A673 (cell line): ENCODE data around the gene KCNMA1. TPM values are rescaled to one million over a fixed set of nuclear protein-coding genes. Genes with fewer than 3 reads are reported as not detected.

ENCODE experiments used
- BruUV-seq: library from RNA; stranded (reverse); fragments of 400-500 nt; replicated peaks from 2 replicates; lab custom pipeline; 2021; lab: Mats Ljungman, UMichigan
- CTCF ChIA-PET: fragments of 300-600 bp; sonication (Branson Sonifier 250); formaldehyde crosslinking; loops from one replicate; lab custom pipeline; 2022; ENCODE audit warnings: antibody characterized with exemption; lab: Charles Lee
- POLR2A ChIA-PET: fragments of 300-600 bp; sonication (Branson Sonifier 250); formaldehyde crosslinking; loops from one replicate; lab custom pipeline; 2022; ENCODE audit warnings: antibody characterized with exemption; ENCODE audit not compliant: low non-redundant PET; lab: Charles Lee
- DNase-seq: peaks from one replicate; pipeline ENCODE4 v3.0.0-alpha.2; 2015; ENCODE audit warnings: low spot score
- H3K27ac ChIP-seq: fragments of 200-600 bp; sonication (generic); 2 replicates; pipeline ENCODE4 v1.5.1; 2016; ENCODE audit warnings: mixed run types, low read depth, mild to moderate bottlenecking, mixed read lengths, antibody characterized with exemption, low read length; ENCODE audit not compliant: poor library complexity, severe bottlenecking
- H3K27me3 ChIP-seq: fragments of 200-600 bp; sonication (generic); replicated peaks from 2 replicates; pipeline ENCODE4 v1.6.1; 2017; ENCODE audit warnings: mixed run types, low read depth, mild to moderate bottlenecking, mixed read lengths, antibody characterized with exemption, low read length; ENCODE audit not compliant: insufficient read depth, poor library complexity
- H3K36me3 ChIP-seq: fragments of 200-600 bp; sonication (generic); 2 replicates; pipeline ENCODE4 v1.6.1; 2016; ENCODE audit warnings: mixed run types, mild to moderate bottlenecking, mixed read lengths, antibody characterized with exemption, low read length; ENCODE audit not compliant: insufficient read depth, poor library complexity, severe bottlenecking
- H3K4me1 ChIP-seq: fragments of 200-600 bp; sonication (generic); 2 replicates; pipeline ENCODE4 v1.6.1; 2017; ENCODE audit warnings: mixed run types, mild to moderate bottlenecking, mixed read lengths, antibody characterized with exemption, low read length; ENCODE audit not compliant: insufficient read depth, poor library complexity, severe bottlenecking
- H3K4me3 ChIP-seq: fragments of 200-600 bp; sonication (generic); 2 replicates; pipeline ENCODE4 v1.5.1; 2016; ENCODE audit warnings: low read depth, mixed run types, mild to moderate bottlenecking, mixed read lengths, low read length; ENCODE audit not compliant: poor library complexity, severe bottlenecking
- H3K9me3 ChIP-seq: fragments of 200-600 bp; sonication (generic); 2 replicates; pipeline ENCODE4 v1.6.1; 2016; ENCODE audit warnings: mixed run types, low read depth, mild to moderate bottlenecking, mixed read lengths, antibody characterized with exemption, low read length; ENCODE audit not compliant: poor library complexity, severe bottlenecking
- CTCF ChIP-seq: fragments of 300-800, 200-600 bp; sonication (generic); conservative IDR thresholded peaks from 2 replicates; pipeline ENCODE4 v1.5.1; 2017; ENCODE audit warnings: low read depth, mild to moderate bottlenecking, antibody characterized with exemption, low read length, moderate library complexity, mixed read lengths
- EZH2 ChIP-seq: fragments of 200-600 bp; sonication (generic); IDR thresholded peaks from 2 replicates; pipeline ENCODE4 v1.6.1; 2017; ENCODE audit warnings: borderline replicate concordance, low read depth, mild to moderate bottlenecking, mixed read lengths, antibody characterized with exemption, low read length; ENCODE audit not compliant: poor library complexity, severe bottlenecking
- intact Hi-C: fragments of 100-400 bp; cut with micrococcal nuclease; formaldehyde crosslinking; loops from one replicate; pipeline ENCODE4 v1.10.0; 2022; ENCODE audit not compliant: unreplicated experiment
- total RNA-seq: library from RNA; stranded (reverse); gene quantifications from 2 replicates; pipeline ENCODE4 v1.2.3, GENCODE V29; 2021

Gene KCNMA1
- total RNA-seq, 1 experiment from 2014 or later, result 0.84 TPM

- DNase-seq, result no peak
- TF ChIP-seq CTCF (no peak), EZH2 (no peak)
- no peak overlapping the region for H3K4me3 ChIP-seq
- ChIA-PET POLR2A (no interaction called here), CTCF (no interaction called here)
- no TSS peak for BruUV-seq
- H3K4me1 ChIP-seq, result no peaks in the 10 kb centered on the region
- no peaks in the 10 kb centered on the region for H3K9me3 ChIP-seq
- H3K27ac ChIP-seq, result no peak overlapping the region
- H3K36me3 ChIP-seq, result no peaks in the 10 kb centered on the region
- H3K27me3 ChIP-seq, result peaks cover 8% of the 10 kb centered on the region
- intact Hi-C loops, result no loop called here
Measured at GRCh38 chr10:77461636-77462296, 175.8 kb downstream of the KCNMA1 start.

- no peak for DNase-seq
- H3K4me3 ChIP-seq, result no peak overlapping the region
- no TSS peak for BruUV-seq
- no peaks in the 10 kb centered on the region for H3K9me3 ChIP-seq
- no peaks in the 10 kb centered on the region for H3K36me3 ChIP-seq
- no peaks in the 10 kb centered on the region for H3K4me1 ChIP-seq
- intact Hi-C loops, result no loop called here
- ChIA-PET POLR2A (no interaction called here), CTCF (no interaction called here)
- TF ChIP-seq CTCF (no peak), EZH2 (no peak)
- H3K27me3 ChIP-seq, result peaks cover 8% of the 10 kb centered on the region
- no peak overlapping the region for H3K27ac ChIP-seq
Measured at GRCh38 chr10:77459905-77460304, 177.7 kb downstream of the KCNMA1 start.

- intact Hi-C loops, result no loop called here
- ChIA-PET CTCF (no interaction called here), POLR2A (no interaction called here)
- Histone ChIP-seq H3K36me3 (no peaks in the 10 kb centered on the region), H3K9me3 (no peaks in the 10 kb centered on the region), H3K27ac (no peak overlapping the region), H3K4me1 (no peaks in the 10 kb centered on the region), H3K27me3 (peaks cover 8% of the 10 kb centered on the region), H3K4me3 (no peak overlapping the region)
- BruUV-seq, result no TSS peak
- TF ChIP-seq CTCF (no peak), EZH2 (no peak)
- DNase-seq, result no peak
Measured at GRCh38 chr10:77458986-77459590, 178.5 kb downstream of the KCNMA1 start.
